KMS-11 (cell line): Measurements from ENCODE around the gene EIF5B.
"Not testable (repeated sequence)": the region's sequence is repeated elsewhere in the genome, so short reads cannot be mapped to it uniquely, and the experiment has no call there.

Experiments used
- H2AFZ ChIP-seq: fragments of 200-600 bp; sonication (generic); 2 replicates; pipeline ENCODE4 v1.6.1; 2016; ENCODE audit warnings: antibody characterized with exemption, mixed run types, low read depth
- H3K27ac ChIP-seq: fragments of 200-600 bp; sonication (generic); 2 replicates; pipeline ENCODE4 v1.6.1; 2016; ENCODE audit warnings: mild to moderate bottlenecking, mixed run types
- H3K27me3 ChIP-seq: fragments of 200-600 bp; sonication (generic); 2 replicates; pipeline ENCODE4 v1.6.1; 2017; ENCODE audit warnings: mild to moderate bottlenecking, low read depth, mixed run types, moderate library complexity; ENCODE audit not compliant: insufficient read depth
- H3K36me3 ChIP-seq: fragments of 200-600 bp; sonication (generic); 2 replicates; pipeline ENCODE4 v1.6.1; 2017; ENCODE audit warnings: mild to moderate bottlenecking, mixed run types; ENCODE audit not compliant: insufficient read depth
- H3K4me1 ChIP-seq: fragments of 200-600 bp; sonication (generic); 2 replicates; pipeline ENCODE4 v1.6.1; 2016; ENCODE audit warnings: mild to moderate bottlenecking, low read depth, mixed run types; ENCODE audit not compliant: poor library complexity, severe bottlenecking
- H3K4me2 ChIP-seq: fragments of 200-600 bp; sonication (generic); 2 replicates; pipeline ENCODE4 v1.7.0; 2016; ENCODE audit warnings: mild to moderate bottlenecking, mixed run types
- H3K4me3 ChIP-seq: fragments of 200-600 bp; sonication (generic); IDR thresholded peaks from 2 replicates; pipeline ENCODE4 v1.6.1; 2017; ENCODE audit warnings: low read depth, low read length, mixed read lengths; ENCODE audit not compliant: insufficient read depth
- H3K79me2 ChIP-seq: fragments of 200-600 bp; sonication (generic); 2 replicates; pipeline ENCODE4 v1.6.1; 2016; ENCODE audit warnings: low read depth, mixed run types; ENCODE audit not compliant: insufficient read depth
- H3K9ac ChIP-seq: fragments of 200-600 bp; sonication (generic); 2 replicates; pipeline ENCODE4 v1.6.1; 2016; ENCODE audit warnings: mild to moderate bottlenecking, mixed run types
- H4K20me1 ChIP-seq: fragments of 200-600 bp; sonication (generic); 2 replicates; pipeline ENCODE4 v1.6.1; 2016; ENCODE audit warnings: mild to moderate bottlenecking, mixed run types; ENCODE audit not compliant: insufficient read depth
- TF ChIP-seq, protein P1 (sequence below): fragments of 200-600 bp; sonication (generic); conservative IDR thresholded peaks from 2 replicates; pipeline ENCODE4 v1.6.1; 2017; ENCODE audit warnings: low read depth, mild to moderate bottlenecking, antibody characterized with exemption, low read length, moderate library complexity, mixed read lengths

Gene EIF5B

GRCh38 chr2:99336804-99337112 is 431 bp upstream of the EIF5B start:
- Histone ChIP-seq H3K27ac (peak overlapping the region; percentile 40), H3K4me3 (peak overlapping the region; percentile 64), H3K36me3 (no peaks in the 10 kb centered on the region), H3K9ac (peak overlapping the region; percentile 69; the same call in 1 of the 2 replicates), H4K20me1 (peaks cover 27% of the 10 kb centered on the region), H3K79me2 (peaks cover 68% of the 10 kb centered on the region), H2AFZ (peak overlapping the region; percentile 83), H3K4me2 (peak overlapping the region; percentile 56), H3K27me3 (no peaks in the 10 kb centered on the region), H3K4me1 (peaks cover 42% of the 10 kb centered on the region)
- TF ChIP-seq, protein P1, sequence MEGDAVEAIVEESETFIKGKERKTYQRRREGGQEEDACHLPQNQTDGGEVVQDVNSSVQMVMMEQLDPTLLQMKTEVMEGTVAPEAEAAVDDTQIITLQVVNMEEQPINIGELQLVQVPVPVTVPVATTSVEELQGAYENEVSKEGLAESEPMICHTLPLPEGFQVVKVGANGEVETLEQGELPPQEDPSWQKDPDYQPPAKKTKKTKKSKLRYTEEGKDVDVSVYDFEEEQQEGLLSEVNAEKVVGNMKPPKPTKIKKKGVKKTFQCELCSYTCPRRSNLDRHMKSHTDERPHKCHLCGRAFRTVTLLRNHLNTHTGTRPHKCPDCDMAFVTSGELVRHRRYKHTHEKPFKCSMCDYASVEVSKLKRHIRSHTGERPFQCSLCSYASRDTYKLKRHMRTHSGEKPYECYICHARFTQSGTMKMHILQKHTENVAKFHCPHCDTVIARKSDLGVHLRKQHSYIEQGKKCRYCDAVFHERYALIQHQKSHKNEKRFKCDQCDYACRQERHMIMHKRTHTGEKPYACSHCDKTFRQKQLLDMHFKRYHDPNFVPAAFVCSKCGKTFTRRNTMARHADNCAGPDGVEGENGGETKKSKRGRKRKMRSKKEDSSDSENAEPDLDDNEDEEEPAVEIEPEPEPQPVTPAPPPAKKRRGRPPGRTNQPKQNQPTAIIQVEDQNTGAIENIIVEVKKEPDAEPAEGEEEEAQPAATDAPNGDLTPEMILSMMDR, result no peak

GRCh38 chr2:99338029-99338585 is 918 bp downstream of the EIF5B start:
- TF ChIP-seq, protein P1, result no peak
- H3K4me2 ChIP-seq, result peak overlapping the region; percentile 85
- peaks cover 39% of the 10 kb centered on the region for H4K20me1 ChIP-seq
- peaks cover 42% of the 10 kb centered on the region for H3K4me1 ChIP-seq
- H3K79me2 ChIP-seq, result peaks cover 81% of the 10 kb centered on the region
- peak overlapping the region; percentile 92 for H3K4me3 ChIP-seq
- peak overlapping the region; percentile 83 for H2AFZ ChIP-seq
- no peaks in the 10 kb centered on the region for H3K27me3 ChIP-seq
- no peaks in the 10 kb centered on the region for H3K36me3 ChIP-seq
- peak overlapping the region; percentile 40 for H3K27ac ChIP-seq
- peak overlapping the region; percentile 69 for H3K9ac ChIP-seq

- H3K4me2 ChIP-seq, result no peak overlapping the region
- no peak overlapping the region for H3K9ac ChIP-seq
- H3K27ac ChIP-seq, result no peak overlapping the region
- H4K20me1 ChIP-seq, result peaks cover 51% of the 10 kb centered on the region
- peaks cover 30% of the 10 kb centered on the region for H3K4me1 ChIP-seq
- H3K27me3 ChIP-seq, result no peaks in the 10 kb centered on the region
- H3K79me2 ChIP-seq, result peaks cover 86% of the 10 kb centered on the region
- TF ChIP-seq, protein P1, result no peak
- no peaks in the 10 kb centered on the region for H3K36me3 ChIP-seq
- no peak overlapping the region for H3K4me3 ChIP-seq
- no peak overlapping the region for H2AFZ ChIP-seq
Measured at GRCh38 chr2:99340669-99341236, 3.6 kb downstream of the EIF5B start.

GRCh38 chr2:99342536-99342935 is 5.3 kb downstream of the EIF5B start:
- H3K9ac ChIP-seq, result no peak overlapping the region
- no peak overlapping the region for H3K27ac ChIP-seq
- no peaks in the 10 kb centered on the region for H3K36me3 ChIP-seq
- H3K4me1 ChIP-seq, result peaks cover 39% of the 10 kb centered on the region
- no peak overlapping the region for H3K4me2 ChIP-seq
- H3K4me3 ChIP-seq, result no peak overlapping the region
- H3K27me3 ChIP-seq, result no peaks in the 10 kb centered on the region
- no peak overlapping the region for H2AFZ ChIP-seq
- peaks cover 54% of the 10 kb centered on the region for H4K20me1 ChIP-seq
- peaks cover 97% of the 10 kb centered on the region for H3K79me2 ChIP-seq
- TF ChIP-seq, protein P1, result no peak

GRCh38 chr2:99345446-99345845 is 8.3 kb downstream of the EIF5B start:
- H3K4me3 ChIP-seq, H3K36me3 ChIP-seq, H3K4me2 ChIP-seq, H3K9ac ChIP-seq, H2AFZ ChIP-seq, H3K27me3 ChIP-seq, H3K27ac ChIP-seq: not testable (repeated sequence)
- H3K4me1 ChIP-seq, result peaks cover 34% of the 10 kb centered on the region
- peaks cover 99% of the 10 kb centered on the region for H3K79me2 ChIP-seq
- peaks cover 62% of the 10 kb centered on the region for H4K20me1 ChIP-seq
